ENCODE measurements around the gene TRAF3.
"Not testable (repeated sequence)": the region's sequence is repeated elsewhere in the genome, so short reads cannot be mapped to it uniquely, and the experiment has no call there.

The TRAF3 gene

DNA sequence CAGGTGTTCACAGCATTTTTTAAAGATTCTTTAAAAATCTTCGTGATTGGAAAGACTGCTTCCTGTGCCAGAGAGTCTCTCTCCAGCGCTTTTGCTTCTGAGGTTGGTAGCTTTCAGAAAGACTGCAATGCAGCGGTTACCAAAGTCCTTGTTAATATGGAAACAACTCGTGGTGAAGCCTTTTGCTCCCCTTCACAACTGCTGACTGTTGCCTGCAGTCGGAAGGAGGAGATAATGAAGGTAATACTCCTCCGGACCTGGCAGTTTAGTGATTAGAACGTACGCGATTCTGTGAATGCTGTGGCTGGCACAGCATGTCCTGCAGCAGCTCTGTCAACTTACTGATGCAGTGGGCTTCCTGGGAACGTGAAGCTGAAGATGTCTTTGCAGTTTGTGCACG, 50.9 kb downstream of the TRAF3 start:
- Histone ChIP-seq H3K27ac (ENCODE audit: low read length) (no peak overlapping the region), H3K9ac (ENCODE audit: low read length) (no peak overlapping the region), H3K9me3 (ENCODE audit: control insufficient read depth, low read depth, low read length) (no peaks in the 10 kb centered on the region), H3K4me3 (ENCODE audit: low read length) (no peak overlapping the region), H3K36me3 (ENCODE audit: control insufficient read depth, low read depth, low read length) (no peaks in the 10 kb centered on the region), H3K27me3 (ENCODE audit: control insufficient read depth, insufficient read depth, low read length) (no peaks in the 10 kb centered on the region), H3K4me1 (ENCODE audit: control insufficient read depth, low read depth, low read length) (peaks cover 24% of the 10 kb centered on the region)

GRCh38 chr14:102829016-102829548, 51.8 kb downstream of the TRAF3 start:
- Histone ChIP-seq H3K4me3 (ENCODE audit: low read length) (no peak overlapping the region), H3K4me1 (ENCODE audit: control insufficient read depth, low read depth, low read length) (peaks cover 28% of the 10 kb centered on the region), H3K36me3 (ENCODE audit: control insufficient read depth, low read depth, low read length) (no peaks in the 10 kb centered on the region), H3K9me3 (ENCODE audit: control insufficient read depth, low read depth, low read length) (no peaks in the 10 kb centered on the region), H3K27ac (ENCODE audit: low read length) (no peak overlapping the region), H3K9ac (ENCODE audit: low read length) (no peak overlapping the region), H3K27me3 (ENCODE audit: control insufficient read depth, insufficient read depth, low read length) (no peaks in the 10 kb centered on the region)

GRCh38 chr14:102830474-102831045, 53.3 kb downstream of the TRAF3 start:
- H3K9me3 ChIP-seq (ENCODE audit: control insufficient read depth, low read depth, low read length), result no peaks in the 10 kb centered on the region
- H3K36me3 ChIP-seq (ENCODE audit: control insufficient read depth, low read depth, low read length), result no peaks in the 10 kb centered on the region
- no peak overlapping the region for H3K9ac ChIP-seq (ENCODE audit: low read length)
- peaks cover 30% of the 10 kb centered on the region for H3K4me1 ChIP-seq (ENCODE audit: control insufficient read depth, low read depth, low read length)
- no peak overlapping the region for H3K27ac ChIP-seq (ENCODE audit: low read length)
- H3K27me3 ChIP-seq (ENCODE audit: control insufficient read depth, insufficient read depth, low read length), result no peaks in the 10 kb centered on the region
- no peak overlapping the region for H3K4me3 ChIP-seq (ENCODE audit: low read length)

DNA sequence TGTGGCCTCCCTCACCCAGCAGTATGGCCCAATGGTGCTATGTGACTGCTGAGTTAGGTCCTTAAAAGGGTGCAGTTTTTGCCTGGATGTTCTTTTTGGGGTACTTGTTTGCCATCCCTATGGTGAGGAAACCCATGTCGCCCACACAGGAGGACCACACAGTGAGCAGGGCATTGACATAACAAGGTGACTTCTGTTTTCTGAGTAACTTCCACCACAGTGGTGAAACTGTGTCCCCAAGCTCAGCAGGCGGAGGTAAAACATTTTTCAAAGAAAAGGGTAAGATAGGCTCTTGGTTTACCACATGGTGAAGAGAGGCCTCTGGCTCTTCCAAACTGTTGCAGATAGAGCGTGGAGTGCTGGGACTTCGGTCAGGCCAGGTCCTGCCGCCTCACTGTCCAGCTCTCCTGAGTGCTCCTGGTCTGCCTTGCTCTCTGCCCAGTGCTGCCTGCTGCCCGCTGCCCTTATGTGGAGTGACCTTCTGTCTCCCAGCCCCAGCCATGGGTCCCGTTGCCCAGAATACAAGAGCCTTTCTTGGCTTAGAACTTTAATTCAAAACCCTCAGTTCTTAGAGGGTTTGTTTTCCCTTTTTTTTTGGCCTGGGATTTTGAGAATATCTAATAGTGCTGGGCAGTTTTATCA, 54.0 kb downstream of the TRAF3 start:
- Histone ChIP-seq H3K9me3 (ENCODE audit: control insufficient read depth, low read depth, low read length) (no peaks in the 10 kb centered on the region), H3K4me3 (ENCODE audit: low read length) (no peak overlapping the region), H3K36me3 (ENCODE audit: control insufficient read depth, low read depth, low read length) (no peaks in the 10 kb centered on the region), H3K9ac (ENCODE audit: low read length) (no peak overlapping the region), H3K27ac (ENCODE audit: low read length) (no peak overlapping the region), H3K4me1 (ENCODE audit: control insufficient read depth, low read depth, low read length) (peaks cover 30% of the 10 kb centered on the region), H3K27me3 (ENCODE audit: control insufficient read depth, insufficient read depth, low read length) (no peaks in the 10 kb centered on the region)

GRCh38 chr14:102833341-102833740, 56.1 kb downstream of the TRAF3 start:
- Histone ChIP-seq H3K4me3 (ENCODE audit: low read length) (no peak overlapping the region), H3K36me3 (ENCODE audit: control insufficient read depth, low read depth, low read length) (no peaks in the 10 kb centered on the region), H3K4me1 (ENCODE audit: control insufficient read depth, low read depth, low read length) (peaks cover 39% of the 10 kb centered on the region), H3K9ac (ENCODE audit: low read length) (no peak overlapping the region), H3K27ac (ENCODE audit: low read length) (no peak overlapping the region), H3K9me3 (ENCODE audit: control insufficient read depth, low read depth, low read length) (no peaks in the 10 kb centered on the region), H3K27me3 (ENCODE audit: control insufficient read depth, insufficient read depth, low read length) (no peaks in the 10 kb centered on the region)

GRCh38 chr14:102833991-102834390, 56.7 kb downstream of the TRAF3 start:
- Histone ChIP-seq H3K27me3 (ENCODE audit: control insufficient read depth, insufficient read depth, low read length) (no peaks in the 10 kb centered on the region), H3K27ac (ENCODE audit: low read length) (no peak overlapping the region), H3K9me3 (ENCODE audit: control insufficient read depth, low read depth, low read length) (no peaks in the 10 kb centered on the region), H3K9ac (ENCODE audit: low read length) (no peak overlapping the region), H3K4me3 (ENCODE audit: low read length) (no peak overlapping the region), H3K36me3 (ENCODE audit: control insufficient read depth, low read depth, low read length) (no peaks in the 10 kb centered on the region), H3K4me1 (ENCODE audit: control insufficient read depth, low read depth, low read length) (peaks cover 40% of the 10 kb centered on the region)

GRCh38 chr14:102835959-102836358, 58.7 kb downstream of the TRAF3 start:
- Histone ChIP-seq H3K4me3 (ENCODE audit: low read length) (no peak overlapping the region), H3K4me1 (ENCODE audit: control insufficient read depth, low read depth, low read length) (peaks cover 34% of the 10 kb centered on the region), H3K9me3 (ENCODE audit: control insufficient read depth, low read depth, low read length) (no peaks in the 10 kb centered on the region), H3K36me3 (ENCODE audit: control insufficient read depth, low read depth, low read length) (no peaks in the 10 kb centered on the region), H3K27me3 (ENCODE audit: control insufficient read depth, insufficient read depth, low read length) (no peaks in the 10 kb centered on the region), H3K9ac (ENCODE audit: low read length) (no peak overlapping the region), H3K27ac (ENCODE audit: low read length) (no peak overlapping the region)

DNA sequence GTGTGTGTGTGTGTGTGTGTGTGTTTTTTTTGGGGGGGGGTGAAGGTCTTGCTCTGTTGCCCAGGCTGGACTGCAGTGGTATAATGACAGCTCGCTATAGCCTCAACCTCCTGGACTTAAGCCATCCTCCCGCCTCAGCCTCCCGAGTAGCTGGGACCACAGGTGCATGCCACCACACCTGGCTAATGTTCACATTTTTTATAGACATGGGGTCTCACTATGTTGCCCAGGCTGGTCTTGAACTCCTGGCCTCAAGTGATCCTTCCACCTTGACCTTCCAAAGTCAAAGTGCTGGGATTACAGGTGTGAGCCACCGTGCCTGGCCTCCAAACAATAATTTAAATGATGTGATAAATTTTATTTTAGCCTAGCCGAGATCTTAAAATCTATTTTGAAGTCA, 59.9 kb downstream of the TRAF3 start:
- H3K4me3 ChIP-seq (ENCODE audit: low read length); H3K9me3 ChIP-seq (ENCODE audit: control insufficient read depth, low read depth, low read length); H3K27ac ChIP-seq (ENCODE audit: low read length); H3K9ac ChIP-seq (ENCODE audit: low read length); H3K36me3 ChIP-seq (ENCODE audit: control insufficient read depth, low read depth, low read length); H3K27me3 ChIP-seq (ENCODE audit: control insufficient read depth, insufficient read depth, low read length): not testable (repeated sequence)
- H3K4me1 ChIP-seq (ENCODE audit: control insufficient read depth, low read depth, low read length), result peaks cover 35% of the 10 kb centered on the region

DNA sequence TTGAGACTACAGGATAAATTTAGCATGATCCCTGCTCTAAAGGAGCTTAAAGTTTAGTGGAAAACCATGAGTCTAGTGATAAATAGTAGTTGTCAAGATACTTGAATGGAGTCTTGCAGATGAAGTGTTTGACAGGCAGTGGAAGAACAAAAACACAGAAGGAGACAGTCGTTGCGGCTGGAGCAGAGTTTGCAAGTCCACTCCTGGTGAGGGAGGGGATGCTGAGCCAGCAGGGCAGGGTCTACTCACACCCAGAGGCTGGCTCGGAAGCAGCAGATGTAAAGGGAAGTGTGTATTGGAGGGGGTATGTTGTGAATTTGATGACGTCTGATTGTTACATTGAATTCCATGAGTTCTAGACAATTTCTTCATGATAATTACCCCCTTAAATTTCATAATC, 61.3 kb downstream of the TRAF3 start:
- H3K36me3 ChIP-seq (ENCODE audit: control insufficient read depth, low read depth, low read length), result no peaks in the 10 kb centered on the region
- no peak overlapping the region for H3K27ac ChIP-seq (ENCODE audit: low read length)
- H3K9me3 ChIP-seq (ENCODE audit: control insufficient read depth, low read depth, low read length), result no peaks in the 10 kb centered on the region
- H3K4me1 ChIP-seq (ENCODE audit: control insufficient read depth, low read depth, low read length), result peaks cover 28% of the 10 kb centered on the region
- H3K27me3 ChIP-seq (ENCODE audit: control insufficient read depth, insufficient read depth, low read length), result no peaks in the 10 kb centered on the region
- H3K4me3 ChIP-seq (ENCODE audit: low read length), result no peak overlapping the region
- H3K9ac ChIP-seq (ENCODE audit: low read length), result no peak overlapping the region

GRCh38 chr14:102840115-102840514, 62.9 kb downstream of the TRAF3 start:
- Histone ChIP-seq H3K4me1 (ENCODE audit: control insufficient read depth, low read depth, low read length) (peaks cover 24% of the 10 kb centered on the region), H3K36me3 (ENCODE audit: control insufficient read depth, low read depth, low read length) (no peaks in the 10 kb centered on the region), H3K9ac (ENCODE audit: low read length) (no peak overlapping the region), H3K9me3 (ENCODE audit: control insufficient read depth, low read depth, low read length) (no peaks in the 10 kb centered on the region), H3K27ac (ENCODE audit: low read length) (no peak overlapping the region), H3K4me3 (ENCODE audit: low read length) (no peak overlapping the region), H3K27me3 (ENCODE audit: control insufficient read depth, insufficient read depth, low read length) (no peaks in the 10 kb centered on the region)

GRCh38 chr14:102840771-102841528, 63.7 kb downstream of the TRAF3 start:
- no peak overlapping the region for H3K9ac ChIP-seq (ENCODE audit: low read length)
- H3K9me3 ChIP-seq (ENCODE audit: control insufficient read depth, low read depth, low read length), result no peaks in the 10 kb centered on the region
- peaks cover 24% of the 10 kb centered on the region for H3K4me1 ChIP-seq (ENCODE audit: control insufficient read depth, low read depth, low read length)
- H3K36me3 ChIP-seq (ENCODE audit: control insufficient read depth, low read depth, low read length), result no peaks in the 10 kb centered on the region
- H3K27ac ChIP-seq (ENCODE audit: low read length), result no peak overlapping the region
- H3K4me3 ChIP-seq (ENCODE audit: low read length), result no peak overlapping the region
- H3K27me3 ChIP-seq (ENCODE audit: control insufficient read depth, insufficient read depth, low read length), result no peaks in the 10 kb centered on the region

All from iPS-18a (cell line).